Inflammatory macrophage treated with lipopolysaccharide for 4 hours (primary cell): Measurements from ENCODE around the gene ASTN2.
"Not testable (repeated sequence)": the region's sequence is repeated elsewhere in the genome, so short reads cannot be mapped to it uniquely, and the experiment has no call there.

Experiments
- DNase-seq: peaks from one replicate; pipeline ENCODE4 v3.0.0-alpha.2; 2020

ASTN2 gene

DNA sequence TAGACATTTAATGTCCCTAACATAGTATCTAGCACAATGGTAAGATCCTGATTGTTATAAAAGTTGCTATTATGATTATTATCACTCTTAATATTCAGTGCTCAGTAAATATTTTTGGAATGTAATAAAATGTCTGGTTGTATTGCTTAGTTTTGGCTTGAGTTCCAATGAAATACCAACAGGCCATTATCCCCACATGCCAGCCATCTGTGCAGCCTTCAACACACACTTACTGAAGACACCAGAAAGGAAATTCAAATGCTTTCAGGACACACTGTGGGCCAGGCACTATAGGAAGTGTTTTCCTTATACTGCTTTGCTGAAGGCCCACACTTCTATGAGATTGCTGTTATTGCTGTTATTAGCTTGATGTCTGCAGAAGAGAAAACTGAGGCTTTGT is 570.2 kb downstream of the ASTN2 start:
- no peak for DNase-seq

DNA sequence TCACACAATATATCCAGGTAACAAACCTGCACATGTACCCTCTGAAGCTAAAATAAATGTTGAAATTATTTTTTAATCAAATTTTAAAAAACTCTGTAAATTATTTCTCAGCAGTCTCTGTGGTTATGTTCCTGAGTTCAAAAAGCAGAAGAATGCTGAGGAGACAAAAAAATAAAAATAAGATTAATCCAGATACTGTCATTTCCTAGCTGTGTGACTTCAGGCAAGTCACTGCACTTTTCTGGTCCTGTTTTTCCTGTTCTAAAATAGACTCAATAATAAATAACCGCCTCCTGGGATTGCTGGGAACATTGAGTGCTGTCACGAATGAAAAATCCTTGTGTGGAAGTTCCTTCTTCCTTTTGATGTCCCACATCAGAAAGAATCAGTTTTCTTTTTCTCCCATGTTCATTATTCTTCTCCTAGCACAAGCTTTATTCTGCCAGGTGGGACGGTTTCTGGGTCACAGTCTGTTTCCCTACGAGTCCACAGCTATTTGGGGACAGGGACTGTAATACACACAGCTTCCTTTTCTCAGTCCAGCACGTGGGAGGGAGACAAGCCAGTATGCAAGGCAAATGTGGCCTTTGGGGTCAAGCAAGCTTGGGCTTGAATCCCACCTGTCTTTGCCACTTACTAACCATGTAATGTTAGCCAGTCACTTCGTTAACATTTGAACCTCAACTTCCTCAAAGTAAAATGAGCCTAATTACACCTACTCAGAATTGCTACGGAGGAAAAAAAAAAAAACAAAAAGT is 570.8 kb downstream of the ASTN2 start:
- DNase-seq = no peak

DNA sequence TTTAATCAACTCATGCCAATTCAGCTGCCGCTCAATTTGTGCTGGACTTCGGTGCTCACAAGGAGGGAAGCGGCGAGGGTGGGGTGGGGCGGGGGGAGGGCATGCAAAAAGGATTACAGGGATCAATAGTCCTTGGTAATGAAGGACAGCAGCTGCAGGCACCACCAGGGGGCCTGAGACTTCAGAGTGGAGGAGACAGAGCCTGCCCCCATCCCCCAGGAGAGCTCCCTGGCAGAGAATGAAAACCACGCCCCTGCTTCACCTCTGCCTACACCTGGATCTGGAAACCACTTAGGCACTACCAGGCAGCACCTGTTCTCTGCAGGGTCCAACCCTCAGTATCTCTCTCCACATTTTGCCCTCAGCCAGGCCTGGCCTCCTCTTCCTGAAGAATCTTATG is 572.2 kb downstream of the ASTN2 start:
- DNase-seq = no peak

DNA sequence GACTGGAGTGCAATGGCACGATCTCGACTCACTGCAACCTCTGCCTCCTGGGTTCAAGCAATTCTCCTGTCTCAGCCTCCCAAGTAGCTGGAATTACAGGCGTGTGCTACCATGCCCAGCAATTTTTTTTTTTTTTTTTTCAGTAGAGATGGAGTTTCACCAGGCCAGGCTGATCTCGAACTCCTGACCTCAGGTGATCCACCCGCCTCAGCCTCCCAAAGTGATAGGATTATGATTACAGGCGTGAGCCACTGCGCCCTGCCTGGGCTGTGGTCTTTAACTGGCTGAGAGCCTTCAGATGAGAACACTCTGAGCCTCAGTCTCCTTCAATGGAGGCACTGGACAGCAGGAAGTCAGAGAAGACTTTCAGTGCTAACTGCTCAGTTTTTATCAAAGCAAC is 576.4 kb downstream of the ASTN2 start:
- DNase-seq = not testable (repeated sequence)

DNA sequence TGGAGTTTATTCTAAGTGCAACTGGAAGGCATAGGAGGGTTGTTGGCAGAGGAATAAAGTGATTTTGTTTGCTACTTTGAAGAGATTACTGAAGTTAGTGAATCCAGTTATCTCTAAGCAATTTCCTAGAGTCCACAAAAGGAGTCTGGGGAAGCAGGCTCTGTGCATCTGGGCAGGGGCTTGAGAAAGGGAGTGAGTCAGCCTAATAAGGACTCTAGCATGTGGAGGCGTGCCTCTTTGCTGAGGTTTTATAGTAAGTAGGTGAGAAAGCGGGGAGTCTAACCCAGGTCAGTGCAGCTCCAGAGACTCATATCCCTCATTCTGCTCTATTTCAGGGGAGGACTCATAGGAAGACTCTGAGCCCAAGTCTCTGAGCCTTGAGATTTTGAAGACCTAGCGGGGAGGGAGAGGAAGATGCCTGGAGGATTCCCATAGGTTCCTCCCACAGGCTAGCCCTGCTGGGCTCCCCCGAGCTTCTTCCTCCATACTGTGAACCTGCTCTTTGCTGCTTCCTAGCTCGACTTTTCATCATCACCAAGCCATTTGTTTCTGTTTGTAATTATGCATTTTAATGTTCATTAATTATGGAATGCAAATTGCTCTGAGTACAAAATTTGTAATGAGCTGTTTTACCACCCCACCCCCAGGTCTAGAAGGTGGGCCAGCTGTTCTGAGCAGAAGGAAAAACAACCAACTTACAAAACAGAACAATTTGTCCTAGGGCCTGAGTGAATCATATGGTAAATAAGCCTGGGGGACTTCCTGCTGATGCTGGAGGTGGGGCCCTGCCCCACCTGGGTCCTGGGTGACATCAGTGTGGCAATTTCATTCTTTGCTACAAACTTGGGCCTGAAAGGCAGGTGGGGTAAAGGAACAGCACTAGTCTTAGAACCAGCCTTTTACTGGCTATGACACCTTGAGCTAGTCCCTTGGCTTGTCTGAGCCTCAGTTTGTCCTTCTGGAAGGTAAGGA is 577.6 kb downstream of the ASTN2 start:
- no peak for DNase-seq

DNA sequence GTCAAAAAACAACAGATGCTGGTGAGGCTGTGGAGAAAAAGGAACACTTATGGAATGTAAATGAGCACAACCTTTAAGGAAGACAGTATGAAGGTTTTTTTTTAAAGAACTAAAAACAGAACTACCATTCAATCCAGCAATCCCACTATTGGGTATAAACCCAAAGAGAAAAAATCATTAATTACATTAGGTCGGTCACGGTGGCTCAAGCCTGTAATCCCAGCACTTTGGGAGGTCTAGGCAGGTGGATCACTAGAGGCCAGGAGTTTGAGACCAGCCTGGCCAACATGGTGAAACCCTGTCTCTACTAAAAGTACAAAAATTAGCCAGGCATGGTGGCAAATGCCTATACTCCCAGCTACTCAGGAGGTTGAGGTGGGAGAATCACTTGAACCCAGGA is 584.5 kb downstream of the ASTN2 start:
- not testable (repeated sequence) for DNase-seq

DNA sequence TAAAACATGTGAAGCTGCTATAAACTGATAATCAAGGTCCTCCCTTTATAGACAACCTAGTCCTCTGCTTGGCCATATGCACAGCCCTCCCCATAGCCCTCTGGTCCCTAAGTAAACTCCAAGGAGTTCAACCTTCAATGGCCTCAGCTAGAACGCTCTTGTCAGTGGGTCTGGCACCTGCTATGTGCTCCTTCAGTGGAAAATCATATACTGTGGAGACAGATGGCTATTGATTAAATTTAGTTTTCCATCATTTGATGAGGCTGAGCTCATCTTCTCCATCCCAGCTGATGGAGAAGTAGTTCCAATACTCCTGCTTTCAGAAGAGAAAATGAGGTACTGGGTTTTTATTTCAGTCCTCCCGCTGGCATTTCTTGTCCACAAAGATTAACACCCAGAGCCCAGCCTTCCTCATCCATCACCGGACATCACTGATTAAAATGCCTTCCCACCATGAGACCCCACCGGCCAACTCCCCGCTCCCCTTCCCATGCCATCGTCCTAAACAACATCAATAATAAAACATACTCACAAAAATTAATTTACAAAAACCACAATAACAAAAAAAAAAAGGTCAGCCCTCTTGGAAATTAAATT is 593.1 kb downstream of the ASTN2 start:
- DNase-seq = no peak

DNA sequence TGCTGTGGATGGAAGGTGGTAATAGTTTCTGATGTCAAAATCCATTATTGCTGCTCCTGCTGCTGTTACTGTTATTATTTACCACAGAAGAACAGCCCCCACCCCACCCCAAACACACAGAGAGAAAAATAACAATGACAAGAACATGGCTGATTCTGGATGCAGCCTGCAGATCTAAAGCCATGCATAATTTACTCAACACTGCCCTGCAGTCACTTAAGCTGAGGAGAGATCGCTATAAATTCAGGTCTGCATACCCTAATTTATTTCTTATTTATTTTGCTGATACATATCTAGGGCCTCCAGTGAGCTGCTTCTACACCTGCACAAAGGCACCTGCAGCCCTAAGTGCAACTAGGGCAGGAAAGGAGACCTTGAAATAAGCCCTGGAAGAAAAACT is 595.7 kb downstream of the ASTN2 start:
- DNase-seq = no peak

DNA sequence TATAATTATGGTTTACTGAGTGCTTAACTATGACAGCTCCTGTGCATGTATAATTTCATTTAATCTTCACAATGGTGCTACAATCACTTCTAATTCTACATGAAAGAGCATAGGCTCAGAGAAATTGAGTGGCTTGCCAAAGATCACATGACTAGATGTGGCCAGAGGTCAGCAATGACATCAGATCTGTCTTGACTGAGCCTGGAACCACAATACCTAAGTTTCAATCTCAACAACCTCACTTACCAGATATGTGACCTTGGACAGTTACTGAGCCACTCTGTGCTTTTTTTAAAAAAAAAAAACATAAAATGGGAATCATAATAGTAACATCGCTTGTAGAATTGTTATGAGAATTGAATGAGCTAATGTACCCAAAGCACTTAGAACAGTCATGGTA is 597.1 kb downstream of the ASTN2 start:
- no peak for DNase-seq

DNA sequence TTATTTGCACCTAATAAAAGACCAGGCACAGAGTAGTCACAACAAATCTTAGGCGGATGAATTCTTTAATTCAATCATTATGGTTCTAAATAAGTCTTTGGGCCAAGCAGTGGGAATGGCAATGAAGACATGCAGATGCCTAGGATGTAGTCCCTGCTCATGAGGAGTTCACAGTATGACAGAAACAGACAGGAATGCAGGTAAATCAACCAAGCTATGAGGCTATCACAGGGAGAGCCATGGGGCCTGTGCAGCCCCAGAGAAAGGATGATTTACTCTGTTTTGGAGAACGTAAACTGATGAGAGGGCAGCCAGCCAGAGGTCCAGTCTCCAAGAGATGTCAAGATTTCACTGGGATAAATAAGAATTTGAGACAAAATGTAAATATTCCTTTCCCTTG is 598.4 kb downstream of the ASTN2 start:
- DNase-seq = no peak

DNA sequence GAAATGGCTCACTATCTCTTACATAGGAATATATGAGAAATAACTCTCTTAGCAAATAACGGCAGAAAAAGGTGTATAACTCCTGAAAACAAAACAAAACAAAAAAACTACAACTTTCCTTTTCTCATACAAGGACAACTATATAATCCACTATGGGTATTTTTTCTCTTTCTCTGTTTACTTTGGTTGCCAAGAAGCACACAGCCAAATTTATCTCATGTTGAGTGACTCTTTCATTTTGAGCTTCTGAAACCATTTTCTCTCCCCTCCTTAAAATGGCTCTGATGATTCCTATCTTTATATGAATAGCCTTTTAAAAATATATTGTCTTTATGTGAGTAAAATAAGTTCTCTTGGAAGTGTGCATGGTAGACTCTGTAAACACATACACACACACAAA is 599.0 kb downstream of the ASTN2 start:
- DNase-seq = no peak

DNA sequence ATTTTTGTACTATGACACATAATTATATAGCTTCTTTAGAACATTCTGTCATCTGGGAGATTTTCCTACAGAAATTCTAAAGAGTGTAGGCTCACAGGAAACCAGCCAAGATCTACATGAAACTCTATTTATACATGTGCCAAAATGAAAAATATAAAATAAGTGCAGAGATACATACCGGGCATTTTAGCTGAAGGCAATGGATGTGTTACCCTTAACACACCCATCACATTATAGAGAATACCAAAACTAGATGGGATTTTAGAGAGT is 601.9 kb downstream of the ASTN2 start:
- DNase-seq = no peak

DNA sequence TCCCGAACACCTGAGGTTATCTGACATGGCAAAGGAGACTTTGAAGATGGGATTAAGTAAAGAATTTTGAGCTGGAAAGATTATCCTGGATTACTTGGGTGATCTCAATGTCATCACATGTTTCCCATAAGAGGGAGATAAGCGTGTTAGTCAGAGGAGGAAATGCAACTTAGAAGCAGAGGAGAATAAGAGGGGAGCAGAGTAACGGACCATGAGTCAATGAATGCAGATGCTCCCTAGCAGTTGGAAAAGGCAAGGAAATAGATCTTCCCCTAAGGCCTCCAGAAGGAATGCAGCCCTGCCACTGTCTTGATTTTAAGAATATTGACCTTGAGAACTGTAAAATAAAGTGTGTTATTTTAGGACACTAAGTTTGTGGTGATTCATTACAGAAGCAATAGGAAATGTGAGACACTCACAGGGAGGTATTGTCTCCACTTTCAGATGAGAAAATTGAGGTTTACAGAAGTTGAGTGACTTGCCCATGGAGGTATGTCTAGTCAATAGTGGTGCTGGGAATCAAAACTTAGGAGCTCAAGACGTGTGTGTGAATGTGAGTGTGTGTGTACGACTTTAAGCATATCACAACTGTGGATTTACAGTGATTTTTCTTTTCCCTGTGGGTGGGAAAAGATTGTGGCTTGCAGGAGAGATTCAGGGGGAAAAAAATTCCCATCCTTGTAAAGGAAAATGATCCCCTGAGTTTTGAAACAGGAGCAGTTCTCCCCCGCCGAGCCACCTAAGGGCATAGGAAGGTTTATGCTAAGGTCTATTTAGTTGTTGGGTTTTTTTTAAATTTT is 602.4 kb downstream of the ASTN2 start:
- DNase-seq = no peak

DNA sequence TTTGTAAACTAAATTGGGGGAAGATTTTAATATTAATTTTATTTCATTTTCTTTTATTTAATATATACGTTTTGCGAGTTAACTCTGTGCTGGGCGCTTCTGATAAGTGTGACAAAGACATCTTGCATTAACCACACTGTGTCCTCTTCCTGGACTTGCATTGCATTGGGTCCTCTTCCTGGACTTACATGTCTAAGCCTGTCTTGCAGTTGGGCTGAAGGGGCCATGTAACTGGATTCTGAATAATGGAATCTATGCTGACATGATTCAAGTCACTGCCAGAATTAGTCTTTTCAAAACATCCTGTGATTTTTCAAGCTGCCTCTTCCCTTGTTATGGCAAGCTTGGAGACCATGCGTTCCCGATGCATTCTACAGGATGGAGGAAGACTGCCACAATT is 605.2 kb downstream of the ASTN2 start:
- no peak for DNase-seq

DNA sequence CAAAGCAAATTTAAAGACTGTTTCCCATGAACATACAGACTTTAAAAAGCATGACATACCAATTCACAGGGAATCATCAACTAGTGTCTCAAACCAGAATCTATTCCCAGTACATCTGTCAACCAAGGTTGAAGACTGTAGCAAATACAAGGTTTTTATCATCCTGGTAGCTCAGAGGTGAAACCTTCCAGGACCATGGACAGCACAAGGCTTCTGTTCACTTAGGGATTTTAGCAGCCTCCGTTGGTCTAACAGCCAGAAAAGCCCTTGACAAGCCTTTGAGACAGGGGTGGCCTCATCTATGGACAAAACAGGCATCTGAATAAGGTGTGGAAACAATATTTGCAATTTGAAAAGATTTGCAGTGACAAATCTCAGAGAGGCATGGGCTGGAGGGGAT is 608.8 kb downstream of the ASTN2 start:
- DNase-seq = no peak

DNA sequence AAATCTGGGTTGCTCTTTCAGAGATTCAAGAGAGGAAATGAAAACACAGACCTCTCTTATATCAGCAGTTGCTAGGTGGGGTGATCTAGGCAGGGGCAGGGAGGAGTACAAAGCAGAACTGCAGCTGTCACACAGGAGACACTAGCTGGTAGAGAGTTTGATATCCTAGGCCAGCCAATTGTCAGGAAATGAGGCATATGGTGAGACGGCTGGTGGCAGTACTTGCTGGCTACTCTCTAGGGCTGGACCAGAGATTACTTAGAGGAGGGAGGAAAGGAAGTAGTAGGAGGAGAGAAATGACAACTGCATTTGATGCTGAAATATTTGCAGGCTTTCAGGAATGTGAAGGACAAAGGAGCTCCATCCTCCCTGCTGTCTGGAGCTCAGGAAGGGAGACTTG is 614.0 kb downstream of the ASTN2 start:
- DNase-seq = no peak

DNA sequence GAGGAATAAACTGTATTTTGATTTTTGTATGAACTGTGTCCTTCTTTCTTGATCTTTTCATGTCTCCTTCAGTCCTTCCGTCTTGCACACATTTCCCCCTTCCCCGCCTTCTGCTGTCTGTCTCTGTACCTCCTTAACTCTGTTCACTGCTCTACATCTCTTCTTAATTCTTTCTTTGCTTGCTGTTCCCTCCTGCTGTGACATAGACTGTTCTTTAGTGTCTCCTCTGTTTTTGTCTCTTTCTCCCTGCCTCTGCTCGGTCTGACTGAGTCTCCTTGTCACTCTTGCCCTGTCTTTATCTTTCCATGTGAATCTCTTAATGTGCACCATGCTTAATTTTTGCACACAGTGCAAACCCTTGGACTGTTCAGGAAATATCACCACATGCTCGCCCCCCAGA is 614.8 kb downstream of the ASTN2 start:
- no peak for DNase-seq

DNA sequence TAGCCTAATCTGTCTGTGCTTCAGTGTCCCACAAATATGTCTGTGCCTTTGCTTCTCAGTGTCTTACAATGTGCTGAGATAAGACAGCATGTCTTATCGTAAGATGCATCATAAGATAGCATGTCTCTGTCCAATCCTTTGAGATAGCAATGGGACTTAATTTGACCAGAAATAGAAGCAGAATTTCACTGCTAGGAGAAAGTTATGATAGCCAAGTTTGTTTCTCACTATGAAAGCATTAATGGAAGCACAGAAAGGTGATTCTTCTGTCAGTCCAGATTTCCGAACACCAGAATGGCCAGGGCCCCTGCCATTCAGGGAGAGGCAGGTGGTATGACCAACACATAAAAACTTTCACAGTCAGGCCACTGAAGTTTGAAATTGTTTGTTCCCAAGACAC is 616.3 kb downstream of the ASTN2 start:
- no peak for DNase-seq

DNA sequence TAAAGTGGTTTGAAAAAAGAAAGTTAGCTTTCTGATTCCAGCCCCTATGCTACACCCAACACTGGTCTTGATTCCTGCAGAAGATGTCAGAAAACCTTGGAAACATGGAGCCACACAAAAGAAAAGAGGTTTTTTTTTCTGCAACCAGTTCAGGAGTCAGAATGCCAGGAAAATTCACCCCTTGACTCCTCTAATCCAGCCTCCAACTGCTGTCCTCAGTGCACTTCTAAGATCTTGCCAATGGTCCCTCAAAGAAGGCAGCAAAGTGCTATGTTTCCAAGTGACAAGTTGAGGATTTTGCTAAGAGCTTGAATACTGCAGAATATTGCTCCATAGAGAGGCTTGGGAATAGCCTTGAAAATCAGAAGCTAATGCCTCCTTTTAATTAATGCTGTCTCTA is 617.6 kb downstream of the ASTN2 start:
- no peak for DNase-seq

DNA sequence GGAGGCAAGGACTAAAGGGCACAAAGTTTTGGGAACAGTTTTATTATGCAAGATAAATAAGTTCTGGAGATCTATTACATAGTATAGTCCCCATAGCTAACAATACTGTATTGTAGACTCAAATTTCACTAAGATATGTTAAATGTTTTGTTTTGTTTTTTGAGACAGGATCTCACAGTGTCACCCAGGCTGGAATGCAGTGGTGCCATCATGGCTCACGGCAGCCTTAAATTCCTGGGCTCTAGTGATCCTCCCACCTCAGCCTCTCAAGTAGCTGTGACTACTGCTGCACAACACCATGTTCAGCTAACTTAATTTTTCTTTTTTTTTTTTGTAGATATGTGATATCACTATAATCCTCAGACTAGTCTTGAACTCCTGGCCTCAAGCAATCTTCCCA is 618.2 kb downstream of the ASTN2 start:
- DNase-seq = no peak

DNA sequence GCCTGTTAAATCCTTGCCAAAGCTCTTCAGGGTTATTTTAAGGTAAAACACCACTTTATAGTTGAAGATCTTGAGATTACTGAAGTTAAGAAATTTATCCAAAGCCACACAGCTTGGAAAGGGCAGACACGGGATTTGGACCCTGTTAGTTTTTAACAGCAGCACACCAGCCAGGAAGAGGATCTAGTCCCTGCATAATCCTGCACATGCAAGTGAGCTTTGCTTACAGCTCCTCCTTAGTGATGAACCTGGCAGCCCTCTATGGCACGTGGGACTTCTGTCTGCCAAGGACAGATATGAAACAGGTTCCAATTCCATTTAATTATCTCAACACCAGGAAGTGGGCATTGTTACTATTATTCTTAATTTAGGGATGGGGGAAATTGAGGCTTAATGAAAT is 619.0 kb downstream of the ASTN2 start:
- no peak for DNase-seq

DNA sequence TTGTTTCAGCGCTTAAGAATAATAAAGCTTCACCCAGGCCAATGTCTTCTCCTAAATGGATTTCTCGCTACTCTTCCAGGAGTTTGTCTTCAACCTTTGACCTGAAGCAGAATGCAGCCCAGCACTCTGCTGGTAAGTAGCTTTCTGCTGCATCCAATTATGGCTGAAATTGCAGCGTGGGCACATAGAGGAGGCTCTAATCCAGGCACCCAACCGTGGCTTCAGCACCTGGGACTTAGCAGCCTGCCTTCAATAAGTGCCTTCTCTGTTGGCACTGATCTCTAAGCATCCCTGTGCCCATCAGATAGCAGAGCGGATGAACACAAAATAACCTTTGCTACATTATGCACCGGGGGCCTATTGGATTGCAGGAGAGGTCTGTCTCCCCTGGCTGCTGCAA is 622.6 kb downstream of the ASTN2 start:
- DNase-seq = no peak

DNA sequence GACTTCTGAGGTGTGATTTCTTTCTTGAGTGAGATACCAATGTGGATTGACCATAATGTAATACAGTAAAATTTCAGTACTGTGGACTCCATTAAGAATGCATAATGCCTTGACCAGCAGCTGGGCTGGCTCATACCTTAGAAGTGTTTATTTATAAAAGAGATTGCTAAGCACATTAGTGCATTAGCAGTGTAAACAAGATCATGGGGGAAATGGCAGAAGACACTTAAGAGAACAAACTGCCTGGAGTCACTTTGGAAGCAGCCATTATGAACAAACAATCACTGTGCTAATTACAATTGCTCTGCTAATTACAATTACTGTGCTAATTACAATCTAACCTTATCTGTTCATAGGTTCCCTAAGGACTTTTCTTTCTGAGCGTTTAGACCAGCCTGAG is 623.5 kb downstream of the ASTN2 start:
- no peak for DNase-seq
